Trophoblast cell (in vitro differentiated cells and primary cell): ENCODE data around the gene HES6.

Experiments
- DNase-seq, 2 donors: peaks; one replicate each; pipeline ENCODE4 v3.0.0-alpha.2; 2016
- H2AFZ ChIP-seq: 2 replicates; pipeline ENCODE4 v1.6.1; 2013; ENCODE audit warnings: low read length, moderate library complexity, mild to moderate bottlenecking; ENCODE audit not compliant: insufficient read depth, poor library complexity
- H2AK5ac ChIP-seq: 2 replicates; pipeline ENCODE4 v1.6.1; 2013; ENCODE audit warnings: mild to moderate bottlenecking, low read length
- H2BK120ac ChIP-seq: 2 replicates; pipeline ENCODE4 v1.6.1; 2013; ENCODE audit warnings: low read length, mild to moderate bottlenecking, moderate library complexity; ENCODE audit not compliant: insufficient read depth, poor library complexity
- H2BK12ac ChIP-seq: 2 replicates; pipeline ENCODE4 v1.6.1; 2013; ENCODE audit warnings: mild to moderate bottlenecking, low read length, moderate library complexity
- H2BK5ac ChIP-seq: 2 replicates; pipeline ENCODE4 v1.6.1; 2013; ENCODE audit warnings: low read length, low read depth, moderate library complexity, mild to moderate bottlenecking; ENCODE audit not compliant: poor library complexity
- H3K14ac ChIP-seq: 2 replicates; pipeline ENCODE4 v1.6.1; 2013; ENCODE audit warnings: mild to moderate bottlenecking, low read length
- H3K18ac ChIP-seq: 2 replicates; pipeline ENCODE4 v1.6.1; 2013; ENCODE audit warnings: mild to moderate bottlenecking, low read length
- H3K23ac ChIP-seq: 2 replicates; pipeline ENCODE4 v1.6.1; 2013; ENCODE audit warnings: low read length
- H3K27ac ChIP-seq: 2 replicates; pipeline ENCODE4 v1.5.1; 2013; ENCODE audit warnings: low read depth, mild to moderate bottlenecking, inconsistent platforms, low read length, moderate library complexity
- H3K27me3 ChIP-seq: 2 replicates; pipeline ENCODE4 v1.6.1; 2013; ENCODE audit warnings: inconsistent platforms, mild to moderate bottlenecking, low read length, moderate library complexity; ENCODE audit not compliant: insufficient read depth
- H3K36me3 ChIP-seq, 2 experiments: 1 replicate in 1 of 2; 2 replicates in 1 of 2; pipeline ENCODE4 v1.6.1; 2013; ENCODE audit warnings: low read length in 2 of 2, mild to moderate bottlenecking in 2 of 2, moderate library complexity in 1 of 2; ENCODE audit not compliant: insufficient read depth in 2 of 2, control insufficient read depth in 1 of 2
- H3K4ac ChIP-seq: 2 replicates; pipeline ENCODE4 v1.6.1; 2013; ENCODE audit warnings: low read depth, mild to moderate bottlenecking, low read length, moderate library complexity
- H3K4me1 ChIP-seq, 2 experiments: 1 replicate in 1 of 2; 2 replicates in 1 of 2; pipeline ENCODE4 v1.6.1; 2013; ENCODE audit warnings: low read length in 2 of 2, mild to moderate bottlenecking in 2 of 2, moderate library complexity in 1 of 2; ENCODE audit not compliant: insufficient read depth in 2 of 2, control insufficient read depth in 1 of 2
- H3K4me2 ChIP-seq: 2 replicates; pipeline ENCODE4 v1.6.1; 2013; ENCODE audit warnings: inconsistent platforms, mild to moderate bottlenecking, low read length, moderate library complexity
- H3K4me3 ChIP-seq: 2 replicates; pipeline ENCODE4 v1.5.1; 2013; ENCODE audit warnings: mild to moderate bottlenecking, low read depth, low read length, inconsistent platforms
- H3K79me1 ChIP-seq: one replicate; pipeline ENCODE4 v1.6.1; 2013; ENCODE audit warnings: low read length
- H3K79me2 ChIP-seq: 2 replicates; pipeline ENCODE4 v1.6.1; 2013; ENCODE audit warnings: low read length, mild to moderate bottlenecking; ENCODE audit not compliant: control insufficient read depth, insufficient read depth, poor library complexity
- H3K9ac ChIP-seq: 2 replicates; pipeline ENCODE4 v1.6.1; 2013; ENCODE audit warnings: mild to moderate bottlenecking, low read length
- H3K9me3 ChIP-seq: 2 replicates; pipeline ENCODE4 v1.6.1; 2013; ENCODE audit warnings: low read depth, mild to moderate bottlenecking, control low read depth, inconsistent platforms, low read length; ENCODE audit not compliant: insufficient read depth
- H4K12ac ChIP-seq: 2 replicates; pipeline ENCODE4 v1.6.1; 2013; ENCODE audit warnings: low read depth, mild to moderate bottlenecking, low read length, moderate library complexity
- H4K8ac ChIP-seq: 2 replicates; pipeline ENCODE4 v1.6.1; 2013; ENCODE audit warnings: low read depth, mild to moderate bottlenecking, low read length, moderate library complexity
- H4K91ac ChIP-seq: one replicate; pipeline ENCODE4 v1.6.1; 2013; ENCODE audit warnings: low read depth, mild to moderate bottlenecking, low read length, moderate library complexity
- WGBS: extraction: QIAGEN DNeasy Blood & Tissue Kit; methylation state at CpG from one replicate; pipeline ENCODE4 v1.1.7; 2013; ENCODE audit warnings: missing lambda C conversion rate; ENCODE audit not compliant: insufficient read length, insufficient coverage; ENCODE audit errors: extremely low coverage; 5-methylcytosine and 5-hydroxymethylcytosine counted together

HES6 gene

GRCh38 chr2:238240757-238241711 is 1.2 kb upstream of the HES6 start:
- H3K79me1 ChIP-seq, result peaks cover 3% of the 10 kb centered on the region
- no peak overlapping the region for H2AFZ ChIP-seq
- H3K14ac ChIP-seq, result no peak overlapping the region
- no peak overlapping the region for H4K12ac ChIP-seq
- no CpG with 5 or more reads among the region's 71 CpGs for WGBS
- no peak overlapping the region for H3K4ac ChIP-seq
- peaks cover 2% of the 10 kb centered on the region for H3K79me2 ChIP-seq
- H2BK120ac ChIP-seq, result no peak overlapping the region
- H4K91ac ChIP-seq, result no peak overlapping the region
- no peak overlapping the region for H3K9ac ChIP-seq
- no peaks in the 10 kb centered on the region for H3K36me3 ChIP-seq
- peak overlapping the region; percentile 87 for H3K4me2 ChIP-seq
- no peak overlapping the region for H3K23ac ChIP-seq
- peaks cover 29% of the 10 kb centered on the region for H3K27me3 ChIP-seq
- peaks cover 0 to 13% of the 10 kb centered on the region in 2 experiments for H3K4me1 ChIP-seq
- H4K8ac ChIP-seq, result no peak overlapping the region
- no peak overlapping the region for H2BK5ac ChIP-seq
- H2BK12ac ChIP-seq, result no peak overlapping the region
- no peak overlapping the region for H3K18ac ChIP-seq
- no peak overlapping the region for H3K4me3 ChIP-seq
- DNase-seq, result peak; percentile 11 to 45
- H3K9me3 ChIP-seq, result peaks cover 4% of the 10 kb centered on the region
- no peak overlapping the region for H2AK5ac ChIP-seq
- H3K27ac ChIP-seq, result no peak overlapping the region

- Histone ChIP-seq H2BK120ac (no peak overlapping the region), H3K4me1 (peaks cover 0 to 14% of the 10 kb centered on the region in 2 experiments), H3K4me3 (peak overlapping the region; percentile 86), H3K4ac (no peak overlapping the region), H2AK5ac (no peak overlapping the region), H3K18ac (peak overlapping the region; percentile 77), H2BK12ac (no peak overlapping the region), H3K23ac (no peak overlapping the region), H4K12ac (peak overlapping the region; percentile 55), H4K8ac (no peak overlapping the region), H3K9me3 (peaks cover 8% of the 10 kb centered on the region), H2BK5ac (no peak overlapping the region), H3K9ac (no peak overlapping the region), H2AFZ (peak overlapping the region; percentile 92), H3K14ac (peak overlapping the region; percentile 66), H3K36me3 (no peaks in the 10 kb centered on the region), H3K4me2 (peak overlapping the region; percentile 97), H3K79me2 (peaks cover 2% of the 10 kb centered on the region), H3K79me1 (peaks cover 4% of the 10 kb centered on the region), H3K27me3 (peaks cover 29% of the 10 kb centered on the region), H4K91ac (no peak overlapping the region), H3K27ac (no peak overlapping the region)
- peak in 1 of 2 donors; percentile 27 for DNase-seq
- WGBS, result no CpG with 5 or more reads among the region's 43 CpGs
Observed at GRCh38 chr2:238239543-238239862, 335 bp downstream of the HES6 start.

GRCh38 chr2:238238766-238239542 is 884 bp downstream of the HES6 start:
- peak overlapping the region; percentile 97 for H3K4me2 ChIP-seq
- no peak overlapping the region for H3K27ac ChIP-seq
- H2BK5ac ChIP-seq, result no peak overlapping the region
- no peak overlapping the region for H2AFZ ChIP-seq
- no peak for DNase-seq
- H2AK5ac ChIP-seq, result no peak overlapping the region
- peaks cover 7% of the 10 kb centered on the region for H3K79me1 ChIP-seq
- H3K18ac ChIP-seq, result no peak overlapping the region
- no peak overlapping the region for H4K8ac ChIP-seq
- no peak overlapping the region for H4K12ac ChIP-seq
- peaks cover 0 to 16% of the 10 kb centered on the region in 2 experiments for H3K4me1 ChIP-seq
- peaks cover 8% of the 10 kb centered on the region for H3K9me3 ChIP-seq
- no peak overlapping the region for H3K4ac ChIP-seq
- no peak overlapping the region for H4K91ac ChIP-seq
- no peak overlapping the region for H3K23ac ChIP-seq
- peaks cover 29% of the 10 kb centered on the region for H3K27me3 ChIP-seq
- H2BK12ac ChIP-seq, result no peak overlapping the region
- peaks cover 4% of the 10 kb centered on the region for H3K79me2 ChIP-seq
- WGBS, result no CpG with 5 or more reads among the region's 75 CpGs
- no peak overlapping the region for H3K14ac ChIP-seq
- H3K9ac ChIP-seq, result no peak overlapping the region
- H3K36me3 ChIP-seq, result no peaks in the 10 kb centered on the region
- H3K4me3 ChIP-seq, result peak overlapping the region; percentile 86
- H2BK120ac ChIP-seq, result no peak overlapping the region

- Histone ChIP-seq H3K9me3 (peaks cover 8% of the 10 kb centered on the region), H3K79me2 (peaks cover 4% of the 10 kb centered on the region), H3K4me1 (peaks cover 0 to 16% of the 10 kb centered on the region in 2 experiments), H3K14ac (no peak overlapping the region), H3K36me3 (no peaks in the 10 kb centered on the region), H3K27me3 (peaks cover 29% of the 10 kb centered on the region), H2AK5ac (no peak overlapping the region), H3K4ac (no peak overlapping the region), H2AFZ (no peak overlapping the region), H3K4me3 (no peak overlapping the region), H4K8ac (no peak overlapping the region), H2BK5ac (no peak overlapping the region), H2BK12ac (no peak overlapping the region), H2BK120ac (no peak overlapping the region), H3K23ac (no peak overlapping the region), H3K27ac (no peak overlapping the region), H4K12ac (no peak overlapping the region), H3K79me1 (peaks cover 7% of the 10 kb centered on the region), H3K4me2 (no peak overlapping the region), H3K18ac (no peak overlapping the region), H3K9ac (no peak overlapping the region), H4K91ac (no peak overlapping the region)
- WGBS, result no CpG with 5 or more reads among the region's 5 CpGs
- no peak for DNase-seq
Observed at GRCh38 chr2:238238311-238238765, 1.5 kb downstream of the HES6 start.
